ENCODE results near the gene TRPC4.

Gene TRPC4

DNA sequence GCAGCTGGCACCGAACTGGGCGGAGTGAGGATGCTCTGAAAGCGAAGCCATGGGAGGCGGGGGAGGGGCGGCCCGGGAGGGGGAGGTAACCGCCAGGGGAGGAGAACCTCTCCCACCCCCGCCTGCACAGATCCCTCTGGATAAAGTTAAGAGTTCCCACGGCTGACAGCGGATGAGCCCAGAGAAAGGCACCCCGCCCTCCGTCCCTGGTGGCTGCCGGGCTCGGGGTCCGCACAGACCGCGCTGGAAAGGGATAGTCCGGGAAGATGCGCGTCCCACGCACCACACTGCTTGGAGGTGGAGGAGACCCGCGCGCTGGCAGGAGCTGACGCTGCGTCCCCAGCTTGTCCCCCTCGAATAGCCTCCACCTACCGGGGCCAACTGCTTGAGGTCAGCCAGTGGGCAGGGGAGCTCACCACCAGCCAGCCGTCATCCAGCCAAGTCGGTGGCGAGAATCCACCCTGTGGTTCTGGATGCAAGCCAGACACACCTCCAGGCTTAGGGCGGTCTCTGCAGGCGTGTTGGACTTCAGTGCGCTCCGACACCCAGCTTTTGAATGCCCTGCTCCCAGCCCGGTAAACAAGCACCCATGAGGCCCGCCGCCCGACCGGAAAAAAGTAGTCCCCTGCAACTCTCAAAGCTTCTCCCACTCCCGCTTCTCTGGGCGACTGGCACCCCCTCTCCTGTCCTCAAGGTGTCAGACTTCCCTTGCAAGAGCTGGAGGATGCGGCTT lies at the start of gene TRPC4:
Gene TRPC4 (minus strand): TSS at position 17 of the 733 bp plus-strand sequence. CDS start 86,439 bp downstream, outside the sequence.
- DNase-seq = peak in 1 of 2 experiments; percentile 5

DNA sequence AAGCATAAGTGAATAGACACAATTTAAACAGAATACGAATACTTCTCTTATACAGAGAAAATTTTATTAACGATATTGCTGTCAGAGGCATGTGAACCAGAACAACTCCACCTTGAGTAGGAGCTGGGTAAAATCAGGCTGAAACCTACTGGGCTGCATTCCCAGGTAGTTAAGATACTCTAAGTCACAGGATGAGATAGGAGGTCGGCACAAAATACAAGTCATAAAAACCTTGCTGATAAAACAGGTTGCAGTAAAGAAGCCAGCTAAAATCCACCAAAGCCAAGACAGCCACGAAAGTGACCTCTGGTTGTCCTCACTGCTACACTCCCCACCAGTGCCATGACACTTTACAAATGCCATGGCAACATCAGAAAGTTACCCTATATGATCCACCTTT lies 49.2 kb upstream of the TRPC4 start:
- no peak for DNase-seq

GRCh38 chr13:37918116-37918714 lies 48.6 kb upstream of the TRPC4 start:
- no peak for DNase-seq

DNA sequence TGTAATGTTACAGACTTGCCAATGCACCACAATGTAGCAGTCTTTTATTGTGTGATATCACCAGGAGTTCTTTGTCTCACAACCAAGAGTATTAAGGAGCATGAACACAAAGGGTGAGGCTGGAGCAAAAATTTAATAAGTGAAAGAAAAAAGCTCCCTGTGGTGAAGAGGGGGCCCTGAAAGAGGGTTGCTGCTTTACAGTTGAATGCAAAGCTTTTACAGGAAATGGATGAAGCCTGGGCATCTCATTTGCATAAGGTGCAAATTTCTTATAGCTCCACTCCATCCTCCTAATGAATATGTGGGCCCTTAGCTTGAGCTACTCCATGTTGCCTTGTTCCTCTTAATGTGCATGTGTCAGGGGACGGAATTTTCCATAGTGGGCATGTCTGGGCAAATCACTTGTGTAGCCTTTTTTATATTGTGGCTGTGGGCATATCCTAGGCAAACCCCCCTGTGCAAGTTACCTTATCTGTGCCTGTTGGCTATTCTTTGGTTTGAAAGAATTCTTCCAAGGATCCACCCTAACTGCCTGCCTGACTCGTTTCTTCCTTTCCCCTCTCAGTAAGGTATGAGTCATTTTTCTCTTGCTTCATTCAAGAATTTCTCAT lies 45.3 kb upstream of the TRPC4 start:
- DNase-seq = no peak

GRCh38 chr13:37910790-37911189 lies 41.2 kb upstream of the TRPC4 start:
- DNase-seq = no peak

- DNase-seq = no peak
Measured at GRCh38 chr13:37906880-37907279, 37.3 kb upstream of the TRPC4 start.

DNA sequence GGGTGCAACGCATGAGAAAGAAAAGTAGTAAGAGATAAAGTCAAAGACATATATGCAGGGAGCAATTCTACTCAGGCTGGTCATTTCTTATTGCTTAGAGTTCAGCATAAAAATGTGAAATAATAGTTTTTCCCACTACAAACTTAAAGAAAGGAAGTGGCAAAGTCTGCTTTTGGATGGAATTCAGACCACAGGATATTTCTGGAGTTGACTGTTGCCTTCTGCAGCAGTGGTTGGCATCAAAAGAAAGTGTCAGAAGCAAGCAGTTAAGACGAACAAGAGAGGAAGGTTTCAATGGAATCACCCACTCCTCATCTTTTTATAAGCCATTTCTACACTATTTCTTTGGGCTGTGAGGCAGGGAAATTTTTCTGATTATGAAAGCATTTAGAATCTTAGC lies 36.2 kb upstream of the TRPC4 start:
- no peak for DNase-seq

DNA sequence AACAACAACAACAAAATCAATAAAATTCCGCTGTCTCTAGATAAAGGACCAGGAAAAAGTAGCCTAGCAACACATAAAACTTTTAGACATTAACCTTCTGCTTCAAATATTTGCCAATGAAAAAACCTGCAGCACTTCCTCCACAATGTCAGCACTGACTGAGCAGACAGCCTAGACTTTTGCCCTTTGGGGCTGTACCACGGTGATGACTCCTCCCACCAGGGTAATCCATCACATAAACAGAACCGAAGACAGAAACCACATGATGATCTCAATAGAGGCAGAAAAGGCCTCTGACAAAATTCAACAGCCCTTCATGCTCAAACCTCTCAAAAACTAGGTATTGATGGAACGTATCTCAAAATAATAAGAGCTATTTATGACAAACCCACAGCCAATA lies 30.2 kb upstream of the TRPC4 start:
- DNase-seq = no peak

DNA sequence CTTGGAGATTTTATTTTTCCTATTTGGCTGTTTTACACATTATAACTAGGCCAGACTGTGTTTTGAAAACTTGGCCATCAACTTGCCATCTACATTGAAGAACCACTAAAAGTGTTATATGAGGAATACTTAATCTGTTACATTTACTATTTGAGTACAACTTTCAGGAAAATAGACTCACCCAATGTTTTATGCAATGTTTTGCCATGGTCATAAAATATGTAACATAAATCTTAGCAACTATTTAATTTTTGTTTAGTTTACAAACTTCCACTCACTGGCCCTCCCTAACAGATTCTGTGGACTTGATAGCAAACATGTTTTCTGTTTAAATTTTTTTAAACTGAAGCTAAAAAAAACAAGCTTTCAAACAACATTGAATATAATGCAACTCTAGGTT lies 23.7 kb upstream of the TRPC4 start:
- DNase-seq = no peak

DNA sequence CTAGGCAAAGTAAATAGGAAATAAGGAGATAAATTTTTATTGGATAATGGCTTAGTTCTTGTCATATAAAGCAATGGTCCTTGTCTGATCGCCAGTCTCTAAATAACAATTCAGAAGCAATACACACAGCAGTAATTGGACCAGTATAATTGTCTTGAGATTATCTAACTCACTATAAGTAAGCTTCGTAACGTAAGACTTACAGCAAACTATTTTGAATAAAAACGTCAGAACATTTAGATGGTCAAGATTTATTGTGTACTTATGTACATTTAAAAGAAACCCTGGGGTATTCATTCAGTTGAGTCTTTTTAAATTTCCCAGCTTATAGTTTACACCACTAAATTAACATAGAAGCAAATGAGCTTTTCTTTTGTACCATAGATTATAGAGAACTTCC lies 20.2 kb upstream of the TRPC4 start:
- no peak for DNase-seq

- DNase-seq = no peak
Measured at GRCh38 chr13:37889102-37889501, 19.5 kb upstream of the TRPC4 start.

DNA sequence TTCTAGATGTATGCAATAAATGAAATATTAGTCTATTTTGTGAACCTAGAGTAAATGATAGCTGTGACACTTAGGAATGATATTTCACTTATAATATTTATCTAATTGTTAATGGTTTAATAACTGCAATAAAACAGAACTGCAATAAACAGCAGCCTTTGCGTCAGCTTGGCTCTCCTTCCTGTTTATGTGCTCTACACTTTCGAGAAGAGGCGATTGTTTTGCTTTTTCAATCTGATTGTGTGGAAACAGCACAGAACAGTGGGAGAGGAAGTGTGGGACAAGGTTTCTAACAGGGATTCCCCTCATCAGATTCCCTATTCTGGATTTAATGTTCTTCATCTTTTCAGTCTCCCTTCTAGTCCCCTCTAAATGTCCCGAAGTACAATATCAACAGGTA lies 17.3 kb upstream of the TRPC4 start:
- no peak for DNase-seq

DNA sequence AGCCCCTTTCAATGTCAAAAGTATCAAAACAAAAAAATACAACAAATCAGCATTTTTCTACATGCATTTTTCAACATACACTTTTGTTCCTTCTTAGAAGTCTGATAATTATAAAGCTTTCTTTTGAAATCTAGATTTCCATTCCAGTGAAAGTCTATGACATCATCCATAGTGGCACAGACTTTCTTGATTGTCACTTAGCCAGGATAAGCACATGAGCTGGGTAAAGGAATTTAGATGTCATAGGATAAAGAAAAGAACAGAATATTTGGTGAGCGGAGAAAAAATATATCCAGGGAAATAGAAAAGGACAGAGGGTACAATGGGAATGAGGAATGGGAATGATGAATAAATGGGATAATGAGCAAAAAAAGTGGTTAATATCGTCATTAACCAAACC lies 15.1 kb upstream of the TRPC4 start:
- no peak for DNase-seq

DNA sequence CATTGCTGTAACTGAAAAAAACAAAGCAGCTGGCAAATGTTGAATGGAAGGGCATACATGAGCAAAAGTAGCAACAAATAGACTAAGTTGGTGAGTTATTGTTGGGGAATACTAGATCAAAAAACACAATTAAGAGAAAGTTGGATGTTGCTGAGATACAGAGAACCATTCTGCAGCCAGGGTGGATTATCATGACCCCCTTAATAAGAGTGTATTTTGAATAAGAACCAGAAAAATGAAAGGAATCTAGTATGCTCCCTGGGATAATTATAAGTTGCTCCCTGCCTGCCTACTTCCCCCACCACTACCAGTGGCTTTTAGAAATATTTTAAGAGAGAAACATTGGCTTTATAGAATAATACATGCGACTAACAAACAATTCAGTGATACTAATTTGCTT lies 14.5 kb upstream of the TRPC4 start:
- DNase-seq = no peak

GRCh38 chr13:37878921-37879320 lies 9.3 kb upstream of the TRPC4 start:
- DNase-seq = no peak

GRCh38 chr13:37878496-37878895 lies 8.9 kb upstream of the TRPC4 start:
- no peak for DNase-seq

- no peak for DNase-seq
Measured at GRCh38 chr13:37870895-37871550, 1.5 kb upstream of the TRPC4 start.

DNA sequence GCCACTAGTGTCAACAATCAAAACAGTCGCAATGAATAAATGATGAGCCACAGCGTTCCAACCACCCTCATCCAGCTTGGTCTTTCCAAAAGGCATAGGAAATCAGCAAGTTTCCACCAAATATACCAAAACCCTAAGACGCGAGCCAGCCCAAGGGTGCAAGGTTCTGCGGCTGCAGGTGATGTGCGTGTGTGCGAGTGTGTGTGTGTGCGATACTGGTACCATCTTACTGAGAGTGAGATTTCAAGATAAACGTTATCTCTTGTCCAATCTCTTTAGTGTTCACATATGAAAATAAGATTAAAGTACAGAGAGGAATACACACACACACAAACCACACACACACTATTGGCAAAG lies 895 bp upstream of the TRPC4 start:
- no peak for DNase-seq

DNA sequence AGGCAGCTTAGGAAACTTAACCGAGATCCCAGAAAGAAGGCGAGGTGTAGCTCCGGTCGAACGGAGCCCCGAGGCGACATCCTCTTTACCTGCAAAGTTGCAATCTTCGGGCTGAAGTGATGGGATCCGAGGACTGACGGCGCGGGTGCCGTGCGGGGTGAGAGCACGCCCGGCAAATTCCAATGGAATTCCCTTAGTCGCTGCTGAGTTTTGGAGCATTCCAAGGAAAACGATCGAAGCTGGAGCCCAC lies 141 bp downstream of the TRPC4 start:
- DNase-seq = no peak

- no peak for DNase-seq
Measured at GRCh38 chr13:37868691-37869505, 674 bp downstream of the TRPC4 start.

DNA sequence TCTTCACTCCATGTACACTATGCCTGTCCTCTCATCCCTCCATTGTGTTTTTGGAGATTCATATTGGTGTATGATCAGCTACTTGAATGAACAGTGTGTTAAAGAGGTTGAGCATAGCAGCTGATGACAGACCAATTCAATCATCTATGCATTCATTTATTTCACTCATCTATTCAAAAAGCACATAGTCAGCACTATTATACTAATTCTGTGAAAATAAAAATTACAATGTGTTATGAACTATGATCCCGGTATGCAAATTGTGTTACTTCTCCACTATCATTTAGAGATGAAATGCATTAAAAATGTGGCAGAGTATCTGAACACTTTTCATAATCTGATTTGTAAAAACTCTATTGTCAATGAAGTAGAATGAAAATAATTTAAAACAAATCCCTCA lies 5.9 kb downstream of the TRPC4 start:
- DNase-seq = no peak

GRCh38 chr13:37835392-37835791 lies 34.2 kb downstream of the TRPC4 start:
- DNase-seq = no peak

DNA sequence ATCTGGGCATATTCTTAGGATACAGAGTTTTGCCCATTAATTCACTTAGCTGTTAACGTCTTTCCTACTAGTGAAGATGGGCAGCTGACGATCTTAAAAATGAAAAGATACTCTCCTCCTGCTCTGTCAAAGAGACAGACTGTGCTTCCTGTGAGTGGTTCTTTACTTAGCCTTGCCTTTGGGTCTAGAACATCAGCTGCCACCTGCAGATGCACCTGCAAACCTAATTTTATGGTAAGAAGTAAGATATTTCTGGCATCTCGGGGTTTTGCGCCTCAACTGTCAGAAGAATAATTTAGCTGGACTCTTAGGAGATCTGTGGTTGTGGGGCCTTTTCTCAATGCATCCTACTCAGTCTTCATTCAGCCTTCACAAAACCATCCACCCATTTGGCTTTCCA lies 36.2 kb downstream of the TRPC4 start:
- DNase-seq = no peak

- no peak for DNase-seq
Measured at GRCh38 chr13:37816276-37816675, 53.3 kb downstream of the TRPC4 start.

Data from activated CD4-positive, alpha-beta T cell treated with anti-CD3 and anti-CD28 coated beads, Interleukin-2, amount 50 U/mL, for 48 hours (primary cell).